GM12878 (cell line): Measurements from ENCODE around the gene PSMB7. TPM values are rescaled to one million over a fixed set of nuclear protein-coding genes. Genes with fewer than 3 reads are reported as not detected.
"Not testable (repeated sequence)": the region's sequence is repeated elsewhere in the genome, so short reads cannot be mapped to it uniquely, and the experiment has no call there.

Source experiments
- ATAC-seq: fragments of 200-7000 bp; cut with Tn5 transposase; 3 replicates; pipeline ENCODE4 v1.9.1; 2020; ENCODE audit warnings: mild to moderate bottlenecking, moderate library complexity
- BruUV-seq: library from RNA; stranded (reverse); fragments of 400-500 nt; replicated peaks from 2 replicates; lab custom pipeline; 2021; lab: Mats Ljungman, UMichigan
- CTCF ChIA-PET: fragments of 300-600 bp; sonication (Branson Sonifier 250); formaldehyde crosslinking; extraction: SDS; loops from one replicate; lab custom pipeline; 2021; ENCODE audit warnings: inconsistent platforms; lab: Yijun Ruan, JAX
- POLR2A ChIA-PET: fragments of 350-600 bp; formaldehyde crosslinking; extraction: SDS; loops from one replicate; lab custom pipeline; 2021; ENCODE audit warnings: inconsistent platforms; lab: Charles Lee
- RAD21 ChIA-PET: fragments of 300-600 bp; sonication (Branson Sonifier 250); formaldehyde crosslinking; loops from one replicate; lab custom pipeline; 2023; ENCODE audit warnings: antibody characterized with exemption; ENCODE audit not compliant: unreplicated experiment; lab: Charles Lee
- SMC1A ChIA-PET: fragments of 300-600 bp; sonication (Branson Sonifier 250); formaldehyde crosslinking; loops from one replicate; lab custom pipeline; 2023; ENCODE audit not compliant: unreplicated experiment, uncharacterized antibody; lab: Charles Lee
- DNase-seq: peaks from one replicate; pipeline ENCODE4 v3.0.0-alpha.2; 2011; ENCODE audit warnings: low read depth, low spot score
- FAIRE-seq: peaks from 3 replicates; lab custom pipeline; 2011; peaks lifted over from hg19 to GRCh38; lab: Jason Lieb, UNC
- H2AFZ ChIP-seq: 2 replicates; pipeline ENCODE4 v1.6.0; 2011; ENCODE audit warnings: low read depth, low read length, control low read depth; ENCODE audit not compliant: control insufficient read depth
- H3K27ac ChIP-seq: 2 replicates; pipeline ENCODE4 v1.5.1; 2011; ENCODE audit warnings: control low read depth; ENCODE audit not compliant: control insufficient read depth, insufficient read depth
- H3K27me3 ChIP-seq, 2 experiments: replicated peaks in 1 of 2; 2 replicates each; pipeline versions ENCODE4 v1.6.0 to v1.6.1; 2011; ENCODE audit warnings: low read length in 1 of 2; ENCODE audit not compliant: control insufficient read depth in 2 of 2, insufficient read depth in 2 of 2
- H3K36me3 ChIP-seq, 2 experiments: 2 replicates each; pipeline ENCODE4 v1.5.1; 2011; ENCODE audit warnings: low read length in 1 of 2; ENCODE audit not compliant: control insufficient read depth in 2 of 2, insufficient read depth in 2 of 2
- H3K4me1 ChIP-seq: 2 replicates; pipeline ENCODE4 v1.6.1; 2011; ENCODE audit warnings: mild to moderate bottlenecking, low read length, moderate library complexity, mixed read lengths; ENCODE audit not compliant: control insufficient read depth, insufficient read depth
- H3K4me2 ChIP-seq: 2 replicates; pipeline ENCODE4 v1.6.0; 2011; ENCODE audit warnings: control low read depth; ENCODE audit not compliant: control insufficient read depth, insufficient read depth
- H3K4me3 ChIP-seq: fragments of 200-600 bp; sonication (generic); 2 replicates; pipeline ENCODE4 v1.5.1; 2016
- H3K79me2 ChIP-seq: 2 replicates; pipeline ENCODE4 v1.6.0; 2011; ENCODE audit warnings: low read length; ENCODE audit not compliant: control insufficient read depth, insufficient read depth
- H3K9ac ChIP-seq: 2 replicates; pipeline ENCODE4 v1.8.0; 2011; ENCODE audit warnings: low read length, control low read depth, mixed read lengths; ENCODE audit not compliant: control insufficient read depth, insufficient read depth
- H3K9me3 ChIP-seq: replicated peaks from 3 replicates; pipeline ENCODE4 v1.5.1; 2011; ENCODE audit warnings: mild to moderate bottlenecking, low read length; ENCODE audit not compliant: control insufficient read depth, insufficient read depth
- H4K20me1 ChIP-seq: 2 replicates; pipeline ENCODE4 v1.6.0; 2011; ENCODE audit not compliant: control insufficient read depth, insufficient read depth
- DPF2 ChIP-seq: fragments of 450-650 bp; IDR thresholded peaks from 2 replicates; pipeline ENCODE4 v1.6.1; 2017; ENCODE audit warnings: mild to moderate bottlenecking
- MXI1 ChIP-seq: fragments of 150-350 bp; IDR thresholded peaks from 2 replicates; pipeline ENCODE4 v1.6.1; 2011; ENCODE audit warnings: low read depth, mild to moderate bottlenecking, inconsistent platforms, low read length, improper control_type of control experiment
- NBN ChIP-seq: fragments of 450-650 bp; IDR thresholded peaks from 2 replicates; pipeline ENCODE4 v1.6.1; 2016
- PAX8 ChIP-seq: fragments of 450-650 bp; IDR thresholded peaks from 2 replicates; pipeline ENCODE4 v1.6.1; 2017; ENCODE audit warnings: mild to moderate bottlenecking, moderate library complexity
- WGBS: methylation state at CpG from one replicate; pipeline ENCODE4 v1.1.6; 2016; ENCODE audit warnings: low lambda C conversion rate; ENCODE audit not compliant: insufficient replicate concordance, insufficient coverage; ENCODE audit errors: missing lambda C conversion rate; 5-methylcytosine and 5-hydroxymethylcytosine counted together
- in situ Hi-C: fragments of 300-500 bp; cut with MboI; formaldehyde crosslinking; loops from 9 replicates; pipeline ENCODE4 v1.14.3; 2018; ENCODE audit warnings: mixed read lengths
- intact Hi-C: fragments of 100-400 bp; cut with micrococcal nuclease; formaldehyde crosslinking; loops from one replicate; pipeline ENCODE4 v1.14.2; 2022; ENCODE audit not compliant: unreplicated experiment
- polyA plus RNA-seq, 11 experiments: library from polyadenylated mRNA; depleted of rRNA in 4 of 11; unstranded in 6 of 11; stranded (reverse) in 5 of 11; fragments of >200 nt; fragmentation: Nextera tagmentation in 4 of 11; fragmentation: Illumina TruSeq in 1 of 11; extraction: Ambion mirVana in 4 of 11; extraction: Trizol in 1 of 11; gene quantifications; 1 replicate in 1 of 11; 2 replicates in 10 of 11; pipeline versions ENCODE4 v1.2.1 to v1.2.3, GENCODE V29; 2011 to 2016; ENCODE audit warnings: inconsistent platforms in 2 of 11, missing spikeins in 2 of 11, low read depth in 1 of 11
- total RNA-seq, 4 experiments: library from RNA; depleted of rRNA in 3 of 4; stranded (reverse); fragments of >200 nt in 3 of 4; fragmentation: Illumina TruSeq in 1 of 4; extraction: Trizol in 1 of 4; gene quantifications; 2 replicates each; pipeline versions ENCODE4 v1.2.1 to v1.2.3, GENCODE V29; 2013 to 2021
- TF ChIP-seq, protein P1 (sequence below): fragments of 150-350 bp; IDR thresholded peaks from 2 replicates; pipeline ENCODE4 v1.6.1; 2014; ENCODE audit warnings: mild to moderate bottlenecking, low read depth, low read length

Gene PSMB7
- total and polyA plus RNA-seq, 10 of the 15 experiments (the other 5 are each of a cell fraction or from before 2014, with no cell fraction given): 174 to 564 (median 268) TPM

DNA sequence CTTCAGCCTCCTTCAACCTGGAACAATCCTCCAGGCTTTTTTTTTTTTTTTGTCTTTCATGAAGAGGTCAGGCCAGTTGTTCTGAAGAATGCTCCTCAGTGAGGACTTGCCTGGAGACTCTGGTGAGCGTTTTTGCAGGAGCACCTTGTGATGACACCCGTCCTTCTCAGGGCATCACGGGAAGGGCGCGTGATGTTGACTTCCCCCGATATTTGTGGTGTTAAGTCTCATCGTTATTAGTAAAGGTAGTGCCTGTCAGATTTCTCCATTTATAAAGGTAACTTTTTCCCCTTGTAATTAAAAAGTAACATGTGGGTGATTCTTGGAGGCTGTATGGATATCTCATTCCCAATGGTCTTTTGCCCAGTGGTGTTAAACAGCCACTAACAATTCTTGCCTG is 11.1 kb upstream of the PSMB7 start:
- Histone ChIP-seq H3K4me3 (no peak overlapping the region), H3K79me2 (no peaks in the 10 kb centered on the region), H2AFZ (no peak overlapping the region), H3K9me3 (no peaks in the 10 kb centered on the region), H3K9ac (no peak overlapping the region), H3K4me2 (no peak overlapping the region), H4K20me1 (no peaks in the 10 kb centered on the region), H3K27ac (no peak overlapping the region), H3K27me3 (no peaks in the 10 kb centered on the region), H3K36me3 (no peaks in the 10 kb centered on the region), H3K4me1 (no peaks in the 10 kb centered on the region)
- POLR2A ChIA-PET: no interaction called here
- SMC1A ChIA-PET: no interaction called here
- intact Hi-C loops: no loop called here
- no peak for ATAC-seq
- no TSS peak for BruUV-seq
- no peak for FAIRE-seq
- TF ChIP-seq MXI1: no peak
- TF ChIP-seq, protein P1, sequence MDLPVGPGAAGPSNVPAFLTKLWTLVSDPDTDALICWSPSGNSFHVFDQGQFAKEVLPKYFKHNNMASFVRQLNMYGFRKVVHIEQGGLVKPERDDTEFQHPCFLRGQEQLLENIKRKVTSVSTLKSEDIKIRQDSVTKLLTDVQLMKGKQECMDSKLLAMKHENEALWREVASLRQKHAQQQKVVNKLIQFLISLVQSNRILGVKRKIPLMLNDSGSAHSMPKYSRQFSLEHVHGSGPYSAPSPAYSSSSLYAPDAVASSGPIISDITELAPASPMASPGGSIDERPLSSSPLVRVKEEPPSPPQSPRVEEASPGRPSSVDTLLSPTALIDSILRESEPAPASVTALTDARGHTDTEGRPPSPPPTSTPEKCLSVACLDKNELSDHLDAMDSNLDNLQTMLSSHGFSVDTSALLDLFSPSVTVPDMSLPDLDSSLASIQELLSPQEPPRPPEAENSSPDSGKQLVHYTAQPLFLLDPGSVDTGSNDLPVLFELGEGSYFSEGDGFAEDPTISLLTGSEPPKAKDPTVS: no peak
- no peak for TF ChIP-seq DPF2
- no peak for TF ChIP-seq PAX8
- TF ChIP-seq NBN: no peak
- in situ Hi-C loops: no loop called here
- no peak for DNase-seq
- CTCF ChIA-PET: no interaction called here
- 68% methylated on average over 7 of the region's 7 CpGs for WGBS
- RAD21 ChIA-PET: no interaction called here

DNA sequence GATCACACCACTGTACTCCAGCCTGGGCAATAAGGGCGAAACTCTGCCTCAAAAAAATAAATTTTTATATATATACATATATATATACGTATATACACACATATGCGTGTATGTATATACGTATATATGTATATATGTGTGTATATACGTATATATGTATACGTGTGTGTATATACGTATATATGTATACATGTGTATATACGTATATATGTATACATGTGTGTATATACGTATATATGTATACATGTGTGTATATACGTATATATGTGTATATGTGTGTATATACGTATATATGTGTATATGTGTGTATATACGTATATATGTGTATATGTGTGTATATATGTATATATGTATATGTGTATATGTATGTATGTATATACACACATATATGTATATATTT is 10.5 kb upstream of the PSMB7 start:
- SMC1A ChIA-PET, H3K9me3 ChIP-seq, H3K79me2 ChIP-seq, ATAC-seq, DNase-seq, H3K4me1 ChIP-seq, H3K9ac ChIP-seq, H3K36me3 ChIP-seq, BruUV-seq, FAIRE-seq, H3K27ac ChIP-seq, intact Hi-C loops, in situ Hi-C loops, H4K20me1 ChIP-seq, POLR2A ChIA-PET, CTCF ChIA-PET, RAD21 ChIA-PET, H3K4me3 ChIP-seq, H3K27me3 ChIP-seq, H3K4me2 ChIP-seq, H2AFZ ChIP-seq: not testable (repeated sequence)
- WGBS: 69% methylated on average over 10 of the region's 12 CpGs
